GM21390 (cell line): ENCODE data around the gene CDK2AP2.
"Not testable (repeated sequence)": the region's sequence is repeated elsewhere in the genome, so short reads cannot be mapped to it uniquely, and the experiment has no call there.

Experiments
- ATAC-seq: cut with Tn5 transposase; IDR thresholded peaks from one replicate; pipeline ENCODE4 v1.9.1; 2021; ENCODE audit not compliant: unreplicated experiment

Gene CDK2AP2

DNA sequence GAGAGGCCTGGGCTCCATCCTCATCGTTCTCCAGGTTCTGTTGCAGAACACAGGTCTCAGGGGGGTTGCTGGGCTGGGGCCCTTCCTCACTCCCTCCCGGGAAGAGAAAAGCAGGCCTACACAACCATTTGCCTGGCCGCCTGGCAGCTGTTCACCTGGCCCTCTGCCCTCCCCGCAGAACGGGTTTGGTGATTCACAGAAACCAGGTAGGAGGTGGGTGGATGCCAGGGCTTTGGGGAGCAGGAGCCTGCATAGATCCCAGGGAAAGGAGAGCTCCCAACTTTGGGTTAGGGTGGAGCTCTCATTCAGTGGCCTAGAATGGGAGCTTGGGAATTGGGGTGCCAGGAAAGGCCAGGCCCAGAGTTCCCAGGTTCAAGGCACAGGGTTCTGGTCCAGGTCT is 39.9 kb downstream of the CDK2AP2 start:
- no peak for ATAC-seq

DNA sequence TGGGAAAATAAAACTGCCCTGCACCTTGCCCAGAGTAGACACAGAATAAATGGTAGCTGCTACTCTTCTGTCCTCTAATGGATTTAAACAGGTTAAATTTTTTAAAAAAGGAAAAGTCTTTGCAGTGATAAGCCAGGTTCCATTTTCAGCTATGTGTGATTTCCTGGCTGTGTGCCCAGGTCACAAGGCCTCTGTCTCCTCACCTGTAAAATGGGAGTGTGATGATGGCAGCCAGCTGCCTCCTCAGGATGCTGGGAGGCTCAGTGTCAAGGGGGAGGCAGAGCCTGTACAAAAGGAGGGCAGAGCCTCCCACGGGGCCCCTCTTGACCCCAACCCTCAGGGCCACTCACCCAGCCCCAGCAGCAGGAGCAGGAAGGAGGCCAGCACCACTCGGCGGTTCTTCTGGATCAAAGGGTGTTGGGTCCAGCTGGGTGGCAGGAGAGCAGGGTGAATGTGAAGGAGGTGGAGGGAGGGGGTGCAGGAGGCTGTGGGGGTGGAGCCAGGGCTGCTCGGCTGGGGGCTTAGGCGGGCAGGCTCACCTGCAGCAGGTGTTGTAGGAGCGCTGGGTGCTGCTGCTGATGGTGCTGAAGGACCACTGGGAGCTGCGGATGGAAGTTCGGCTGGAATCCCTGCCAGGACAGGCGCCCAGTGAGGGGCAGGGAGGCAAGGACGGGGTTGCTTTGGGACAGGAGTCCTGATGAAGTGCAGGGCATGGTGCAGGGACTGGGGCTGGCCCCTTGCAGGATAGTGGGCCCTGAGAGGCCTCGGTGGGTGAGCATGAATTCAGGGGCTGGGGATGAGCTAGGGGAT is 40.8 kb downstream of the CDK2AP2 start:
- no peak for ATAC-seq

DNA sequence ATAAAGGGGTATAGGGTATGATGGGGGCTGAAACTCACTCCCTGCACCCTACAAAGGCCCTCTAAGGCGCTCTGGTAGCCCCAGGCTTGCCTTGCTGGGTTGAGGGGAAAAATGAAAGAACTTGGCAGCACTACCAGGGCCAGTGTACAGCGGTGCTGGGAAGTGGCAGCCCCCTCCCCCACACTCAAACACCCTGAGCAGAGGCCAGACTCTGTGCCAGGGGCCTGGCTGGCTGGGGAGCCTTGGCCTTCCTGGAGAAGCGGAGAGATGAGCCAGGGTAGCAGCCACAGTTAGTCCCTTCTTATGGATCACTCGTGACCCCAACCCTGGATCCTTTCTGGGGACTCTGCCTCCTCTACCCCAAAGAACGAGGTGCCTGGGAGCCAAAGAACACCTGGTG is 41.6 kb downstream of the CDK2AP2 start:
- no peak for ATAC-seq

DNA sequence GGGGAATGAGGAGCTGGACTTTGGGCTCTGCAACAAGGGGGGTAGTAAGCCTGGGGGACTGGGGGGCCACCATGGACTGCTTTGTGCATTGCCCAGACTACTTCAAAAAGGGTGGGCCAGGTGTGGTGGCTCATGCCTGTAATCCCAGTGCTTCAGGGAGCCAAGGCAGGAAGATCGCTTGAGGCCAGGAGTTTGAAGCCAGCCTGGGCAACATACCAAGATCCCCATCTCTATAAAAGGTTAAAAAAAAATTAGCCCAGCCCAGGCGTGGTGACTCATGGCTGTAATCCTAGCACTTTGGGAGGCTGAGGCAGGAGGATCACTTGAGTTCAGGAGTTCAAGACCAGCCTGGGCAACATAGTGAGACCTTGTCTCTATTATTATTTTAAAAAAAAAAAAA is 42.4 kb downstream of the CDK2AP2 start:
- not testable (repeated sequence) for ATAC-seq

DNA sequence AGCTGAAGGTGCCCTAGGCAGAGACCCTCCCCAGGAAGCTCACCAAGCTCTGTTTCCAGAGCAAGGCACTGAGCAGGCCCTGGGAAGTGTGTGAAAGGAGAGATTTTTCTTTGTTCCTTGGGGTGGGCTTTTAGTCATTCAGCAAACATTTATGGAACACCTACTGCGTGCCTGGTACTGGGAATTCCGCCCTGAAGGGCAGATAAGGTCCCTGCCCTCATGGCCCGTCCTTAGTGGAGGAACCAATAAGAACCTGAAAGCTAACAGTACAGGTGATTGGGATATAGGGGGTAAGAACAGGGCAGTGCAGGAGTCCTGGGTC is 42.8 kb downstream of the CDK2AP2 start:
- no peak for ATAC-seq

DNA sequence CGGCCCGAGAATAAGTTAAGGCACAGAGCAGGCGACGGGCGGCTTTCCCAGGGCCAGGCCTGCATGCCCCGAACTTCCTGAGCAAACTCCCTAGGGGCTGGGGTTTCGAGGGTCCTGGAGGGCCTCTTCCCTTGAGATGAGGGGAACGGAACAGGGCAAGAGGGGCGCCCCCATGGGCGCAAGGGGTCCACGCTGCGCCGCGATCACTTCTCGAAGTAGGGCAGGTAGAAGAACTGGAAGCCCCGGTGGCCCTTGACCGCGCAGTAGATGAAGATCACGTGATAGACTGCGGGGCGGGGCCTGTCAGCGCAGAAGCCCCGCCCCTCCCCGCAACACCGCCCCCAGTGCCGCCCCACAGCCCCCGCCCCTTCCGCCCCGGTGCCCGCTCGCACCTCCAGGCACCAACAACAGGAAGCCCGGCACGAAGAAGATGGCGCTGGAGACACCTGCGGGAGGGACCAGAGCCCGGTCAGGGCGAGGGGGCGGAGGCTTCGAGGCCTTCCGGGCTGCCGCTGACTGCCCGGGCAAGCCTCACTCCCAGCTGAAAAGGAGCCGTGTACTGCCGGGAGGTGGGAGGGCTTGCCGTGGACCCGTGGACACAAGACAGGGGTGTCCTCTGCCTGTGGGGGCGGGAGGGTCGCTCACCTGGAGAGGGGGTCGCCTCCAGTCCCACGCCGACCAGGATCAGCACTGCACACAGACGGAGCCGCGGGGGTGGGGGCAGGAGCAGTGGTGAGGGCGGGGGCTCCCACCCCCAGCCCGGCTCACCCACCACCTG is 43.4 kb downstream of the CDK2AP2 start:
- ATAC-seq: no peak

DNA sequence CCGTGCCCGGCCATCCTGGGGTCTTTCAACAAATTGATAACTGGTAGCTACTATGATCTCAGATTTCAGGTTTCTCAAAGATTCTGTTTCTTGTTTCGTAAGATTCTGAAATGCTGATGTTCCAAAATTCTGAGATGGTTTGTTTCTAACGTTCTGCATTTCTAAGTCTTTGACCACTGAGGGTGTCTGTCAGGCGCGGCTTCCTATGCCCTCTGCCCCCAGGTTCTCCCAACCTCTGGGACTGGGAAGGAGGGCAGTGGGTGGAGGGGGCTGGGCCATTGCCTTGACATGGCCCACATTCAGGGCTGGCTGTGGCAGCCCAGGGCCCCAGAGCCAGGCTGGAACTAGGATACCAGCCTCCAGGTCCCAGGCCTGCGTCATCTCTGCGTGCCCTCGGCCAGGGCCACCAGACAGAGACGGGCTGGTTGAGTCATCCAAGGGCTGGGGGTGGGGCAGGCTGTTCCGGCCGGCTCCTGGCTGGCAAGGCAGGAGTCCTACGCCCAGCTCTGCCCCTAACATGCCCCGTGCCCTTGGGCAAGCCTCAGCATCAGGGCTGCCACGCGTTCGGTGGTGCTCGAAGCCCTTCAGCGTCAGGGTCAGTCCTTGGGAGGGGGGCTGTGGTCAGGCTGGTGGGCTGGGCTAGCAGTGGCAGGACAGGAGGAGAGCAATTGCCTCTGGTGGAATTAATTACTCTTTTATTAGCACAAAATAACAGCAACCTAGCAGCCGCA is 44.1 kb downstream of the CDK2AP2 start:
- no peak for ATAC-seq

DNA sequence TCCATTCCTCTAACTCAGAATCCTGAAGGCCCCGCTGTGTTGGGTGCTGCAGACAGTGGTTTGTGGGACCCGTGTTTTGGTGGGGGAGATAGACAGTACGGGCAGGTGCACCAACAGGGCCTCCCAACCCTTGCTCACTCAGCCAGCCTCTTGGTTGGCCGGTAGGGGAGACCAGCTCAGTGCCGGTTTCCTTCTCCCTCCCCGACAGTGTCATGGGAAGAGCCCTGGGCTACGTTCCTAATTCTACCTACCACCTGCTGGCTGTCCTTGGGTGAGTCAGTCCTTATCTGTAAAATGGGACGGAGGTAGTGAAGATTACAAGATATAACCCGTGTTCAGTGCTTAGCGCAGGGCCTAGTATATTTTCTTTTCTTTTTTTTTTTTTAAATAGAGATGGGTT is 44.8 kb downstream of the CDK2AP2 start:
- ATAC-seq: no peak

DNA sequence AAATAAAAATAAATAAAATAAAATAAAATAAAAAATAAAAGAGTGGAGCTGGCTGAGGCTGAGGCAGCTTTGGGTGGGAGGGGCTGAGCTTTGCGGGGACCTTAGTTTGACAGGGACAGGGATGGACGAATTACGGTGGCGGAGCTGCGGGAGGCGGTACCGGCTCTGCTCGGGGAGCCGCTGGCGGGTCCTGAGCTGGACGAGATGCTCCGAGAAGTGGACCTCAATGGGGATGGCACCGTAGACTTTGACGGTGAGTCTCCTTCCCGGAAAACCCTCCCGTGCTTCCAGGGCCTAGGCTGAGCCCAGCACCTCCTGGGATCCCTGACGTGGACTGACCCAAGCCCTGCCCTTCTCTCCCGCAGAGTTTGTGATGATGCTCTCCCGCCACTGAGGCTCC is 49.7 kb downstream of the CDK2AP2 start:
- ATAC-seq: no peak

DNA sequence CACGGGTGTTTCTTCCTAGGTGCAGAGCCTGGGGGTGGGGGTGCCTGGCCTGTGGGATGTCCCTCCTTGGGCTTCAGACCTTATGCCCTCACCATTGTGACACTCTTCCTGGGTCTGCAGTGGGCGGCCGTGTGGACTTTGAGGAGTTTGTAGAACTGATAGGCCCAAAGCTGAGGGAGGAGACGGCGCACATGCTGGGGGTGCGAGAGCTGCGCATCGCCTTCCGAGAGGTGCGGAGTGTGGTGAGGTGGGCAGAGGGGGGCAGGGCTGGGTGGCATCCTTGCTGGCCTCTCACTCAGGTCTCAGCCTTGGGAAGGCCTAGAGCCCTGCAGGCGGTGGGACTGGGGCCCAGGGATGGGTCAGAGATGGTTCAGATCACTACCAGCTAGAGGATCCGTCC is 50.5 kb downstream of the CDK2AP2 start:
- no peak for ATAC-seq
